GM19351 (cell line): Measurements from ENCODE around the gene C10orf143.
"Not testable (repeated sequence)": the region's sequence is repeated elsewhere in the genome, so short reads cannot be mapped to it uniquely, and the experiment has no call there.

ENCODE experiments used
- ATAC-seq: cut with Tn5 transposase; IDR thresholded peaks from one replicate; pipeline ENCODE4 v1.9.1; 2021; ENCODE audit warnings: mild to moderate bottlenecking, moderate library complexity; ENCODE audit not compliant: unreplicated experiment

C10orf143 gene

GRCh38 chr10:130038019-130038555 is 72.5 kb downstream of the C10orf143 start:
- no peak for ATAC-seq

- ATAC-seq = no peak
Observed at GRCh38 chr10:130037169-130037661, 73.4 kb downstream of the C10orf143 start.

GRCh38 chr10:130036296-130037065 is 74.1 kb downstream of the C10orf143 start:
- ATAC-seq = no peak

DNA sequence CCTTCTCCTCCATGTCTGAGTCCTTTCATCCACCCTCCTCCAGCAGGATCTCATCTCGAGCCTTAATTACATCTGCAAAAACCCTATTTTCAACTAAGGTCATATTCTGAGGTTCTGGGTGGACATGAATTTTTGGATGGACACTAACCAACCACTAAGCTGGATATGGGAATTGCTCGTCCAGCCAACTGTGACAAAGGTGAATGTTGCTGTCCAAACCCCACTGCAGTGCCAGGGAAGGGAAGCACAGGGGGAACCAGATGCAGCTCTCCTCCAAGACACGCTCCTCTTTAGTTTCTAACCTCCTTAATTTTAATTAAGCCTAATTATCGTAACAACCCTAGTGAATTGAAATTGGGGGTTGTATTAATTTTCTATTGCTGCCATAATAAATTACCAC is 81.4 kb downstream of the C10orf143 start:
- ATAC-seq = no peak

- ATAC-seq = no peak
Observed at GRCh38 chr10:130028465-130028819, 82.2 kb downstream of the C10orf143 start.

- ATAC-seq = no peak
Observed at GRCh38 chr10:130027716-130028464, 82.7 kb downstream of the C10orf143 start.

- ATAC-seq = no peak
Observed at GRCh38 chr10:130026670-130027456, 83.8 kb downstream of the C10orf143 start.

- ATAC-seq = no peak
Observed at GRCh38 chr10:130025811-130026485, 84.7 kb downstream of the C10orf143 start.

DNA sequence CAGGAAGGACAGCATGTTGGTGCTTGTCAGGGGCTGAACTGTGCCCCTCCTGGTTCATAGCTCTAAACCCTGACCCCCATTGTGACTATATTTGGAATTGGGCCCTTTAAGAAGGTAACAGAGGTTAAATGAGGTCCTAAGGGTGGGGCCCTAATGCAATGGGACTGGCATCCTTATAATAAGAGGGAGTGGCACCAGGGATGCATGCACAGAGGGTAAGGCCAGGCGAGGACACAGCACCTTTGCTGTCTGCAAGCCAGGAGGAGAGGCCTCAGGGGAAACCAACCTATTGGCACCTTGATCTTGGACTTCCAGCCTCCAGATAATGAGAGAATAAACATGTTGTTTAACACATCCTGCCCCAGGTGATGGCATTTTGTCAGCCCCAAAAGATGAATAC is 85.3 kb downstream of the C10orf143 start:
- no peak for ATAC-seq

DNA sequence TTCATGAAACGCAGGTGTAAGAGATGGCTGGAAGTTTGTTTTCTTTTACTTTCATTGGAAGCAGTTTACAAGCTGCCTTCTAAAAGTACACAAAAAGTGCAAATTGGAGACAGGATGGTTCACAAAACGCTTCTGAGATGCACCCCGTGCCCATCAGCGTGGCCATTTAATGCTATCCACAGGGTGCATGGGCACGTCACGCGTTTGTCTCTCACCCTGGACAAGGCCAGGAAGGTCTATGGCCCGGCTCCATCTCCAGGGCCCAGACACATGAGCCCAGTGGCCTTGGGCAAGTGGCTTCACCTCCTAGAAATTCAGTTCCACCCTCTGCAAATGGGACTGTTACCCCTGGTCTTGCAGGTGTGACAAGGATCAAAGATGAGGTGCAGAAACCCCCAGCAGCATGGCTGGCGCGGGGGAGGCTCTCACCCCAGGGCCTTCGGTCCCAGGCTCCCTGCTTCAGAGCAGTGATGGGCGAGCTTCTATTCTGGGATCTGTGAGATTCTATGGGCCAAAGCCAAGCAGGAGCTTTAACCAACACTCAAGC is 85.8 kb downstream of the C10orf143 start:
- no peak for ATAC-seq

- not testable (repeated sequence) for ATAC-seq
Observed at GRCh38 chr10:130024326-130024725, 86.3 kb downstream of the C10orf143 start.

DNA sequence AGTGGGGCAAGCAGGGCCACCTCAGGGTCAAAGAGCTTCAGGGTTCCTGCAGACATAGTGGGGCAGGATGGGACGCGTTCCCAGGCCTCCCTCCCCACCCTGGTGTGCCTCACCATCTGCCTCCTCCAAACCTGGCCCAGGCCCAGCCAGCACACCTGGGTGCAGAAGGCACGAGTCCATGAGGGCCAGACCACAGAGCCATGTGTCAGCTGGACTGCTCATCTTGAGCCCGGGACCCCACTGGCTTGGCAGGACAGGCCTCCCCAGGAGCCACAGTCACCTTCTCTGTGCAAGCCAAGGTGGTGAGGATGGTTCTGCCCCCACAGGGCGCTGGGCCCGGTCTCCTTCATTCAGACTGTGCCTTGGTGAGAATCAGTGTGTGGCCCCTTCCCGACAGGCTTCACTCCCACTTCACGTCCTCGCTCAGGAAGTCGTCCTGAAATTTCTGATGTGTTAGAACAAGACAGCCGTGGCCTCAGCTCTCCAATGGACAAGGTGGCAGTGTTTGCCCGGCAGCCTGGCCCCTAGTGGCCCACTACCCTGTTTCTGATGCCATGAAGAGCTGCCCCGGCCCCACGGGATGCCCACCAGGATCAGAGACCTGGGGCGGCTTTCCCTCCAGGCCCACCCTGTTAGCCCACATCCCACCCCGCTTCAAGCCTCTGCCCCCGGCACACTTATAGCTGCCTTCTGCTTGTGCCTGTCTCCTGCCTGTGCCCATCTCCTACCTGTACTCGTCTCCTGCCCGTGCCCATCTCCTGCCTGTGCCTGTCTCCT is 87.0 kb downstream of the C10orf143 start:
- ATAC-seq = no peak

DNA sequence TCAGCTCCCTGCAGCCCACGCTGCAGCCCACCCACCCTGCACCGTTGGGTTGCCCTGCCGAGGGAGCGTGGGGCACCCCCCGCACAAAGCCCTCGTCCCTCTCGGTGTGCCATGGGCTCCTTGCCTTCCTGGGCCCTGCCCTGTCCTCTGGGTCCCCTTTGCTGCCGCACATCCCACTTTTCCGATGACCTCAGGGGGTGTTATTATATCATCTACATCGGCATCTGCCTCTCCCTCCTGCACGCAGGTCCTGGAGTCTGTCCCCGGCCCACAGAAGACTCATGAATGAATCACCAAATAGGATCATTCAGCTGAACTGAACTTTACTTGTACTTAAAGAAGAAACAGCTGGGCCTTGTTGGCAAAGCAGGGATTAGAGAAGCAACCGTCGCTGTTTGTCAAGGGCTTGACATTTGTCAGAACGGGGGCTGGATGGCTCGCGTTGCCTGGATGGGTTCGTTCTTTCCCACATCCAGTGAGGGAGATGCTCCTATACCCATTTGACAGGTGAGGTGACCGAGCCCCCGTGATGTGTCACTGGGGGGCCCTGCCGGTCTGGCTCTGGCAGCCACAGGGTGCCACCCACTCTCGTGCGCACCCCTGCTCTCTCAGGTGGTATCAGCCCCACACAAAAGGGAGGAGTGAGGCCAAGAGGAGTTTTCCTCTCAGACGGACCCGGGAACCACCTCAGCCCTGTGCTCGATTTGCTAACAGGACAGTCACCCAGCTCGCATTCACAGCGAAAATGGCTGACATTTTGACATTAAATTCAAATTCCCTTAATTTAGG is 87.9 kb downstream of the C10orf143 start:
- ATAC-seq = no peak

GRCh38 chr10:130022086-130022485 is 88.5 kb downstream of the C10orf143 start:
- ATAC-seq = no peak

- ATAC-seq = no peak
Observed at GRCh38 chr10:130021383-130021950, 89.2 kb downstream of the C10orf143 start.

DNA sequence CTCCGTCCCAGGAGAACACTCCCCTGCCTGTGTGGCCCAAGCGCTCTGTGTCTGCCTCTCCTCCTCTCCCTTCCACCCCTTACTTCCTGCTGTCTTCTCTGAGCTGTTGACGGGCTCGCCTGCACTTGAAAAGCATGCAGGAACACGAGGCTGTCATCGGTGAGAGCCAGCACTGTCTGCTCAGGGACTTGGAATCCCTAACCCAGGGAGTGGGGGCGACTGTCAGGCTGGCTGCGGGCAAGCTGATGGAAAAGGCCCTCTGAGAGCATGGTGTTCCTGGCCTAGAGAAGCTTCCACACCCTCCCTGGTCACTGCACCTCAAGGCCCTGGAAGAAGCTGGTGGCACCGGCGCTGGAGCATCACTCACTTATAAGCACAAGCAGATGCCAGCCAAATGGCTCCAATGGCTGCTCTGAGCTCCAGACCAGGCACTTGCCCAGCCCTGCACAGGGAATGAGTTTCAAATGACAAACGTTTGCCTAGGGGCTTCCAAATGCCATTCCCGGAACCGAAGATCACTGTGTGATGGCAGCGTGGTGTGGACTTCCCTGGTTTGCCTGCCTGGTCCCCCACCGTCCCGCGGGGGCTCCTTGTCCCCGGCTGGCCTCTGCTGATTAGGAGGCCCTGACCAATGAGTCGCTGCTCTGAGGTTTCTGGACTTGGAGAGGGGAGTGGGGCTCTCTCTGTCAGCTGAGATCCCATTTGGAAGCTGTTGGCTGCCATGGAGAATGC is 89.8 kb downstream of the C10orf143 start:
- no peak for ATAC-seq

GRCh38 chr10:130018730-130019185 is 91.9 kb downstream of the C10orf143 start:
- ATAC-seq = no peak

DNA sequence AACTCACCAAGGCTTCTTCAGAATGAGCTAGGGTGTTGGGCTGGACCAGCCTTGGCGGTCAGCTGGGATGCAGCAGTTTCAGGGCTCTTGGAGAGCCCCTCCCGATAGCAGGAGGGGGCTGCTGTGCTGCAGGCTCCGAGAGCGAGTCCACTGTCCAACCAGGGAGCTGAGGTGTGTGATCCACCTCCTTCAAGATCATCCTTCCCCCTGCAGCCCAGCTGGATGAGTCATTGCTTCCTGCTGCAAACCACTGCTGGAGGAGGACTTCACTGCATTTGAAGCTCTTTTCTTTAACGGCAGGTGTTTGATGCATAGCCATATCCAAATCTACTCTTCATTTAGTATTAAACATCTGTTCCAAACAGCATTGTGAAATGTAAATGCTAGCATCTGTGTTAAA is 92.4 kb downstream of the C10orf143 start:
- no peak for ATAC-seq
